Tongue (tissue), 3 donors: Measurements from ENCODE around the gene MROH2B. TPM values are rescaled to one million over a fixed set of nuclear protein-coding genes. Genes with fewer than 3 reads are reported as not detected.

ENCODE experiments used
- DNase-seq: peaks from one replicate; pipeline ENCODE4 v3.0.0-alpha.2; 2015
- small RNA-seq: library from RNA; depleted of rRNA; stranded (forward); fragments of <200 nt; gene quantifications from one replicate; pipeline ENCODE3, GENCODE V24; 2014; ENCODE audit warnings: low replicate concordance
- total RNA-seq: library from RNA; depleted of rRNA; stranded (reverse); fragments of >200 nt; gene quantifications from one replicate; pipeline ENCODE4 v1.2.3, GENCODE V29; 2014

The MROH2B gene
- total RNA-seq, 1 donor from 2014 or later, result not detected

DNA sequence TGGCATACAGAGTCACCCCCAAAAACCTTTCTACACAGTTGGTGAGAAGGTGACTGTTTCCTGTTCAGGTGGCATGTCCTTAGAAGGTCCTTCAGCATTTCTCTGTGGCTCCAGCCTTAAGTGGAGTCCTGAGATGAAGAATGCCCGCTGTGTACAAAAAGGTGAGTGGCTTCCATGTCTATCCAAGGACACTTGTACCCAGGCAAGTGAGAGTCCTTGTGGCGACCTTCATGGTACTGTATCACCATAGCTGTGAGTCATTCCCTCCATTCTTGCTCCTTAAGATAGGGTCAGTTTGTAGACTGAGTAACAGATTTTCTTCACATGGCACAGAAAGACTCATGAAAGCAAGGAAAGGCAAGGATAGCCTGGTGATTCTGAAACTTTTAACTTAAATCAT, 98.7 kb downstream of the MROH2B start:
- no peak for DNase-seq

DNA sequence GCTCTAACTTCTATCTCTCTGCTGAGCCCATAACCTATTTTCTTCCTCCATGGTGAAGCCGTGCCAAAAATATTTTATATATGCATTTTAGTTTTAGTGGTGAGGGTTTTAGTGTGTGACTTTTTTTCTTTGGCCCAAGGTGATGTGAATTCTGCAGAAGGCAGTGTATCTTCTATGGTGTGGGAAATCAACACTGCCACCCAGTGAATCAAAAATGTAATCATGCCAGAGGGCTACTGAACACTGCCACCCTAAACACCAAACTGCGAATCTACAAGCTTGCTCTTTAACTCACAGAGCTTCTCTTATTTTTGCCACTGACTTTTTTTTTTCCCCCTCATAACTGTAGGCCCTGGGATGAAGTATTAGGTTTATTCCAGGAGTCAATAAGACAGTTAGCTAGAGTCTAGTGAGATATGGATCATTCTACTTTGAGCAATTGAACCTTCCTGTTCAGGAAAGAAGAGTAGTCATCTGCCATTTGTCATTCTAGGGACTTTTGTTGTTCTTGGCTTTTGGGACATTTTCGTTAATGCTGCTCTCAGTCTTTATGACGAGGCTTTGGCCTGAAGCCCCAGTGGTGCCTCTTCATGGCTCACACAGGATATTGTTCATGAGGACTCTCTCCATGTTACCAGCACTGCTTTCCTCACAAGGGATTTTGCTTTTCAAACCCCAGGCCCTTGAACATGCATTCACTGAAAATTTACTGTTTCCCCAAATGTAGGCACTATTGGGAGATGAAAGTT, 108.8 kb downstream of the MROH2B start:
- DNase-seq, result no peak

GRCh38 chr5:40960037-40960436, 111.1 kb downstream of the MROH2B start:
- no peak for DNase-seq

DNA sequence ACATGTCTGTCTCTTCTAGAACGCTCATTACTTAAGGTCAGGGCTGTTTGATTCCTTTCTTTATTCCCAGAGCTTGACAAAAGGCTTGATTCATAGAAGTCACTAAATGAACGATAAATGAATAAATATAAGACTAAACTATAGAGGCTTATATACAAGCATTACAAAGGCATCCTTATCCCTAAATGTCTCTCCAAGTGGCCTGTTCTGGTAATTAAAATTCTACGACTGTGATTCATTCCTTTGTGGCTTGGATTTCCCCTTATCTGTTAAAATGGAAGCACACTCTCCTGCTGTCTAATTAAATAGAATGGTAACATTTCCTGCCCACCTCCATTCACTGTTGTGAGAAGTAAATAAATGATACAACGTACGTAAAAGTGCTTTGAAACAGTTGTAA, 112.3 kb downstream of the MROH2B start:
- DNase-seq, result no peak

DNA sequence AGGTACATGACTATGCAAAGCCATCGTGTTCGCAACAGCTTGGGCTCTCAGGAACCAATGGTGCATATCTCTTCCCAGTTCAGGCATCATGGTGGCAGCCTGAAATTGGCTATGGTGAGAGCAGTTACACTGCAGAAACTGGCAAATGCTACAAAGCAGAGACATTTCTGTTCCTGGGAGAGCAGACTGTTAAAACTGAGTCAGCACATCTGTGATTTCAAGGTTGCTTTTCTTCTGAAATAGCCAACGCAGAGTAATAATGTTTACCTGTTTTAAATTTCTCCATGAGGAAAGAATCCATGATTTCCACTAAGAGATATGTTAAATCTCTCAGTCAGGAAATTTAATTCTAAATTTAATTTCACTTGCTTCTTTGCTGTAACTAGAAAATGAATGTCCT, 114.1 kb downstream of the MROH2B start:
- DNase-seq, result no peak

- DNase-seq, result no peak
Observed at GRCh38 chr5:40955313-40955712, 115.8 kb downstream of the MROH2B start.

Small RNA genes within 50 kb of the gene (small RNA-seq; reads per million reads assigned to genes)
- not detected for gene AC114967.1

Other genes starting within 250 kb of the MROH2B start
- 168 TPM for gene RPL37, start 236.1 kb downstream of the MROH2B start, total RNA-seq
- 3.1 TPM for gene CARD6, start 230.0 kb downstream of the MROH2B start, total RNA-seq
- gene C7, start 161.8 kb downstream of the MROH2B start, total RNA-seq, result 2.2 TPM
- not detected for gene C6, start 142.2 kb upstream of the MROH2B start, total RNA-seq